Activated CD4-positive, alpha-beta T cell treated with anti-CD3 and anti-CD28 coated beads, Interleukin-2, amount 50 U/mL, for 1 hour (primary cell): Measurements from ENCODE around the gene CEP131.
"Not testable (repeated sequence)": the region's sequence is repeated elsewhere in the genome, so short reads cannot be mapped to it uniquely, and the experiment has no call there.

ENCODE experiments used
- DNase-seq: peaks from one replicate; pipeline ENCODE4 v3.0.0-alpha.2; 2020

Gene CEP131

DNA sequence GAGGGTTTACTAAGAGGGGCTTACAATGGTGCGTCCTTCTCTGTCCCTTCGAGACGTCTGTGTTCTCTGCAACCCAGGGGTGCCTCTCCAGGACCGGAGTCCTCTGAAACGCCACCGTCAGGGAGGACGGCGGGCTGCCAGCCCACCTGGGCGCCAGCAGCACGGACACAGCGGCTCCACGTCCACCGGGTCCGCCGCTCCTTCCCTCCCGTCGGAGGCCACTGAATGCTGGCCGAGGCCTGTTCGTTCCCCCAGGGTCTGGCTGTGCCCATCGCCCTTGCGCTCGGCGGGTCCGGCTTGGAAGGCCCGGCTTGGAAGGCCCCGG lies 15.7 kb upstream of the CEP131 start:
- DNase-seq = no peak

DNA sequence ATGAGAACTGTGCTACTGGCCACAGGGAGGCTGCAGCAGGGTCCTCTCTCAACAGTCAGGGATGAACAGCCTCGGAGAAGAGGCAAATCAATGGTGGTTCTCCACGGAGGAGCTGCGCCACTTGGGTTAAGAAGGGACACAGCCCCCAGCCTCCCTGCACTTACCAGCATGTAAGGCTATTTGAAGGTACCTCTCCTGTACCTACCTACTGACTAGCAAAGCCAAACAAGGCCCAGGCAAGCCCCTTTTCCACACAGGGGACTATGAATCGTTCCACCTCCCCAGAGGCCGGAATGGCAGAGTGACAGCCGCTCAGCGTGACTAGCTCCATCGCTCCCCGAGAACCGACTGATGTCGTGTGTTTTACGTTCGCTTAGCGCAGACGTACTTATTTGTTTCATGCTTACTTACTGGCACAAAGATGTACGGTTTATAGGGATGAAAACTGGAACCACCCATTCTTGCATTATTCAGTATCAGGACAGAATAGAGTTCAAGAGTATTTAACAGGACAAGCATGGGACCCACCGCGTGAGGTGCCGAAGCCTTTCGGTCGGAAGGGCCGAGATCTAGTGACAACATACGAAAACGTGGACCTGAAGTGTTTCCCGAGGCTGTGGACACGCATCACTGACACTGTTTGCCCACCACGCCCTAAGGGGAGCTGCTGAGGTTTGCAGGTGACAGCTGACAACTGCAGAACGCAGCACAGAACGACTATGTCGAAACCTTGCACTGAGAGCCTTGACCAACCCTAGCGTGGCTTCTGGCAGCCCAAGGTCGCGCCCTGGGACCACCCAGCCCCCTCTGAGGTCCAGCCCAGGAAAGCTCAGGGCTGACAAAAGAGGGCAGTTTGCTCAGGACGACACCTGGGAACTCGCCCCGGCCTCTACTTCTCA lies 15.1 kb upstream of the CEP131 start:
- DNase-seq = no peak

DNA sequence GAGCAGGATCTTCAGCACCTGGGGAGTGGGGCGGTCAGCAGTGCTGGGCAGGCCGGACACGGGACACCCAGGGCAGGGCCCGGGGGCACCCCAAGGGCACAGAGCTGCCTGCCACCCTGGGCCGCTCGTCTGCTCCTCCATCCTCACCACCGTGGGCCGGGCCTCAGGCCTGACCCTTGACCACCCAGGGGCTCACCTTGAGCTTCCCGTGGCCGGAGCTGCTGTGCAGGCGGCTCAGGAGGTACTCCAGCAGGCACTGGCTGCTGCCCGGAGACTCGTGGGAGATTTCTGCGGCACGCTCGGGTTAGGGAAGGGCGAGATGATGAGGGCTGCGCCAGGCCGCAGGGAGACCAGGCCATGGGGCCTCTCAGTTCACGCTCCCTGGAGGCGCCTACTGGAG lies 14.0 kb upstream of the CEP131 start:
- DNase-seq = no peak

DNA sequence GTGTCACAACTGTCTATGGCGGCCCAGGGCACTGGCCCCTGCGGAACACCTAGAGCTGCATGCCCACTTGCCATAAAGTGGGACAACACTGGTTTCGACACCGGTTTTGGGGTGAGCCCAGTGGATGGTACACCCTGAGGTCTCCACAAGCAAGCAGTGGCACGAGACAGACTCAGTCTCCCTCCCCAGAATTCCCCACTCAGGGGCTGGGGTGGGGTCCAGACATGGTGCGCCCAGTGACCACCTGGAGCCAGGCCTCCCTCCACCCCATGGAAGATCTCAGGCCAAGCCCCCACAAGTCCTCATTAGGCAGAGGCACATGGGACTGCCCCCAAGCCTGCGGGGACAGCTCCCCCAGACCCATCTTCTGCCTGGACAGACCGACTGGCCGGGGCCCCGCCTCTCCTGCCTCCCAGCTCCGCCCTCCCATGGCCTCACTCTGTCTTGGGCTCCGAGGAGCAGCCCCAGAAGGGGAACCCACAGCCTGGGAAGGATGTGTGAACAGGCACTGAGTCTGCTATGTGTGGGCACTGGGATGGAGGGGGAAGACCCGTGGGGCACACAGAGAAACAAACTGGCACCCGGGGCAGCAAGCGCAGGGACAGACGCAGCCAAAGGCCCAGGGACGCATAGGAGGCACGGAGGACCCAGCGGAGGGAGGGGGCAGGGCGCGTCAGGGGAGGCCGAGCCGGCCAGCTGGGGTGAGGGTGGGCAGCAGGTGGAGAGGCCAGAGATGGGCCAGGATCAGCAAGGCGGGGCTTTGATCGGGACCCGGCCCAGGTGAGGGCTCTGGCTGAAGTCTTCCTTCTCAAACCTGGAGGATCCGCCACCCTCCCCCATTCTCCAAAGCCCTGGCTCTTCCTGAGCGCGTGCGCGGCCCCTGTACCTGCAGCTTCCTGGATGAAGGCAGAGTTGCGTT lies 13.3 kb upstream of the CEP131 start:
- no peak for DNase-seq

DNA sequence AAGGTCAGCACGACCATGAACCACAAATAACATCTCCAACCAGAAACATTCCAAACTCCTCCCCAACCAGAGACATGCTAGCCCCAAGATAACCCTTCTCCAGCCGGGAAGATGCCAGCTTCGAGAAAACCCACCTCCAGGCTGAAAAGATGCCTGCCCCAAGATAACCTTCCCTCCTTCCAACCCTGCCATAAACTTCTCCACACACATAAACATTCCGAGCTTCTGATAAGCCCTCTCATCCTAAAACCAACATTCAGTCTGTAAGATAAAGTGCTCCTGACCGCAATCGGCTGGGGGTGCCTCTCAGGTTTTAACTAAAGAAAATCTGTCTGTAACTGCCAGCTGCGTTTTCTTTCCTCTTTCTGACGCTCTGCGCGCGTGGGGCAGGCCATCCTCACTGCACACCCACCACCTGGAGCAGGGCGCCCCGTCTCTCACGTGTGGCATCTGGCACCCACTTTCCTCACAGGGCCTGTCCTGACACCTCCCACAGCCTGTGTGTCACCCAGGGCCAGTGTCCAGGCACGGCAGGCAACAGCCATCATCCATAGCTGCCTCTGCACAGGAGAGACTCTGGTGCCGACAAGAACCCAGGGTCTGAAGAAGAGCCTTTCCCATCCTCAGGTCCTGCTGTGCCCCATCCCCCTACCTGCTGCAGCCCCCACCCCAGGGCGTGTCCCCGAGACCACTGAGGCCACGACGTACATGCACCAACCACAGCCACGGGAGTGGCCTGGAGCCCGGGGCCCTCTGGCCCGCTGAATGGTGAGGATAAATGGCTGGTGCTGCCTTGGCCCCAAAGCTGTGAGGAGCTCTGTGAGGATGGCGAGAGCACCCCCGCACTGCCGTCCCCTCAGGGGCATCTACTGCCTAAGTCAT lies 12.4 kb upstream of the CEP131 start:
- DNase-seq = no peak

DNA sequence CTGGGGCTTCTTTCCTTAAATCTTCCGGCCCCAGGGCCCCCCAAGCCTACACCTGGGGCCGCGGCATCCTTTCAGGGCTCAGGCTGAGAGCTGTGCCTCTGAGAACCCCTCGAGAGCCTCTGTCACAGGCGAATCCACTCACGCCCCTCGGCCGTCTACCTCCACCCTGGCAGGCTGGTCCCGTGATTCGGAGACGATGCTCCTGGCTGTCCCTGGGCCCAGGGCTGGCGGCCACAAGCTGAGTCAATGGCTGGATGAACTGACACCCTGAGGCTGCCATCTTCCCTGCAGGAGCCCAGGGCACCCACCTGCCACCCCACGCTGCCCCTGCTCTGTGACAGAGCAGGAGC lies 11.7 kb upstream of the CEP131 start:
- no peak for DNase-seq

DNA sequence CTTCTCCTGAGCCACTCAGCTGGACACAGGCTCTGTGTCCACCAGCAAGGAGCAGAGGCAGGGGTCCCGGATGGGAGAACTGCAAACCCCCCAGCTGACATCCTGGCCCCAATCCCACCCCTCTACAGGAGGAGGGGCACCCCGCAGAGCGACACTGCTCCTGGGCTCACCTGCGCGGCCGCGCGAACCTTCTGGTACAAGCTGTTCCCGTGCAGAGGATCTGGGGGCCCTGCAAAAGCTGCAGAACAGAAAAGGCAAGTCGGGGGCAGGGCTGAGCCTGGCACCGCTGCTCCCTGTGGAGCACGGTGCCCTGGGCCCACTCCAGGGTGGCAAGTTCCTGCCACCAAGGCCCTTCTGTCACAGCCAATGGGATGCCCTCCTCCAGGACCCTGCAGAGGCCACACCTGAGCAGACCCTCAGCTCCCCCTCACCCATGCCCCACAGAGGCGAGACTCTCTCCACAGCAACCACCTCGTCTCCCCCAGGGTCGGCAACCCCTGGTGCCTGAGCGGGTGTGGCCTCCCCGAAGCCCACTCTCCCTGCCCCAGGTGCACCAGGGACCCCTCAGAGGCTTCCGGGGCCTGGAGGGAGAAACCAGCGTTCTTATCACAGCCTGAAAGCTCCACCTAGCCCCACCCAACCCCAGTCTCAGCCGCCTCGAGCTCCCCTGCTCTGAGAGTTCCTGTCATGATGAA lies 11.2 kb upstream of the CEP131 start:
- DNase-seq = no peak

DNA sequence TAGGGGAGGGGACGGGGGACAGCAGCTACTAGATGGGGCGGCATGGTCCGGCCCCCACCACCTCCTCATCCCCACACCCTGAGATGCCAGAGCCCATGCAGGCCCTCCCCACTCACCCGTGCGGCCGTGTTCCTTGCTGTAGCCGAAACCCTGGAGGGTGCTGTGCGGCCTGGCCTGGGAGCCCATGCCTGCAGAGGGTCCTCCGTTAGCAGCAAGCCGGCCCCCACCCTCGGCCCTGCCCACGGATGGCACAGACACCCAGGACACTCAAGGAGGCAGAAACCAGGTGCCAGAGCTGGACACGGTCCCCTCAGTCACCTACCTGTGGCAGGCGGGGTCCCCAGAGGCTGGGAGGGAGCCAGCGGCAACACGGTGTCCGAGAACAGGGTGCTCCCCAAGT lies 10.6 kb upstream of the CEP131 start:
- DNase-seq = no peak

DNA sequence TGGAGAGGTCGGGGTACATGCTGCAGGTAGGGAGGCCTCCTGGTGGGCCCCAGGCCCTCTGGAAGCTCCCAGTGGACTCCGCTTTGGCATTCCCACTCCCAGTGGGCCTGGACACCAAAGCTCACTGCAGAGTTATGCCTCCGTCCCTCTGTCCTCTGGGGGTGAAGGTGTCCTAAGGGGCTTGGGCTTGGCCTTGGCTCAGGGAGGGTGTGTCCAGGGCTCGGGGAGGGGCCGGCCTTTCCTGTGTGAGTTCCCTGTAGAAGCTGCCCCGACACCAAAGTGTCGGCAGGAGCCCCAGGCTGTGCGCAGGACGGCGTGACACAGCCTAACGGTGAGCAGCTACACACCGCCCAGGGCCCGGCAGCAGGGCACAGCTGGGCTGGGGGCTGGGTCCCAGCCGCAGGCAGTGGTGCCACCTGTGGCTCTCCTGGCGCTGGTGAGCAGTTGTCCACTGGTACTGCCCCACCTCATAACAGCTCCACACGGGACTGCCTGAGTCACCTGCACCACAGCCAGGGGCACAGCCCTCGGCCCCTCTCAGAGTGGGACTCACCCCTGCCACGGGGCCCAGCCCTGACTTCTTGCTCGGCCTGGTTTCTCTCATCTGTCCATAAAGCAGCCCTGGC lies 10.0 kb upstream of the CEP131 start:
- DNase-seq = no peak

DNA sequence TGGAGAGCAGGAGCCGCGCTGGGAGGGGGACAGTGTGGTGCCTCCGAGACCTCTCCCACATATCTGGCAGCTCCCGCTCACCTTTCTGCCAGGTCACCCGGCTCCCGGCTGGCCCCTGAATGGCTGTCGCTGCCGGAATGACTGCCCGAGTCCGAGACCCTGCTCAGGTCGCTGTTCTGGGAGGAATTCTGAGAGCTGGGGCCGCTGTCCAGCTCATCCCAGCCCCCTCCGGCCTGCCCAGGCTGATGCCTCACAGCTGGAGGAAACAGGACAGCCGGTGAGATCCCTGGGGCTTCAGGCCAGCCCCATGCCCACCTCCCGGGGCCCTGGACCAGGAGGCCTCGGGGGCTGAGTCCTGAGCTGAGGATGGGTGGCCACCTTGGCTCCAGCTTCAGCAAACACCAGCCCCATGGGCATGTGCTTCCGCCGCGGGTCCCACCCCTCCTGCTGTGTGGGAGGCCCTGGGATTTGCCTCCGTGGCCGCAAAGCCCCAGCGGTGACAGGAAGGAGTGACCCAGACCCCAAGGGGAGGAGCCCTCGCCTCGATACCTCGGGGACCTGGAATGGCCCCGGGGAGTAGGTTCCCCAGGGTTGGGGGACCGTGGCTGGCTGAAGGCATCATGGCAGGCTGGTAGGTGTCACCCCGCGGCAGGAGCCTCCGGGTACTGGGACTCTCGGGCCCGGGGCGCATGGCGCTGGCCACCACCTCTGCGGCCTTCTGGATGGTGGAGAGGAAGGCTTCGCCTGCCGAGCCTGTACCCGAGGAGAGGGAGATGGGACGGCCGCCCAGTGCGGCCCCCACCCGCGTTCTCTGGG lies 9.2 kb upstream of the CEP131 start:
- no peak for DNase-seq

DNA sequence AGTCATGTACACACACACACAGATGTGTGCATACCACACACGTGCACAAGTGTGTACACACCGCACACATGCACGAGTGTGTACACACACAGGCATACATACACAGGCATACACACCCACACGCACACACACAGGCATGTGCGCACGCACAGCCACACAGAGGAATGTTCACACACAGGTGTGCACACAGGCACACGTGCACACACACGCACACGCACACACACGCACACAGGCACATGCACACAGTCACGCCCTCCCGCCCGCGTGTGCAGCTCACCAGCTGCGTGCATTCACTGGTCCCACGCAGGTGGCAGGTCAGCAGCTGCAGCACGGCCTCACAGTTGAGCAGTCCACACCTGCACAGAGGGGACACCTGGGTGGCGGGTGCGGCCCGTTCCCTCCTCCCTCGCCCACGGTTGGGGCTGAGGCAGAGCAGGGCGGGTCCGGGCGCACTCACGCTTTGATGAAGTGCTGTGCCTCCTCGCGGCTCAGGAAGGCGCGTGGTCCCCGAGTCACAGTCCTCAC lies 8.4 kb upstream of the CEP131 start:
- DNase-seq = no peak

DNA sequence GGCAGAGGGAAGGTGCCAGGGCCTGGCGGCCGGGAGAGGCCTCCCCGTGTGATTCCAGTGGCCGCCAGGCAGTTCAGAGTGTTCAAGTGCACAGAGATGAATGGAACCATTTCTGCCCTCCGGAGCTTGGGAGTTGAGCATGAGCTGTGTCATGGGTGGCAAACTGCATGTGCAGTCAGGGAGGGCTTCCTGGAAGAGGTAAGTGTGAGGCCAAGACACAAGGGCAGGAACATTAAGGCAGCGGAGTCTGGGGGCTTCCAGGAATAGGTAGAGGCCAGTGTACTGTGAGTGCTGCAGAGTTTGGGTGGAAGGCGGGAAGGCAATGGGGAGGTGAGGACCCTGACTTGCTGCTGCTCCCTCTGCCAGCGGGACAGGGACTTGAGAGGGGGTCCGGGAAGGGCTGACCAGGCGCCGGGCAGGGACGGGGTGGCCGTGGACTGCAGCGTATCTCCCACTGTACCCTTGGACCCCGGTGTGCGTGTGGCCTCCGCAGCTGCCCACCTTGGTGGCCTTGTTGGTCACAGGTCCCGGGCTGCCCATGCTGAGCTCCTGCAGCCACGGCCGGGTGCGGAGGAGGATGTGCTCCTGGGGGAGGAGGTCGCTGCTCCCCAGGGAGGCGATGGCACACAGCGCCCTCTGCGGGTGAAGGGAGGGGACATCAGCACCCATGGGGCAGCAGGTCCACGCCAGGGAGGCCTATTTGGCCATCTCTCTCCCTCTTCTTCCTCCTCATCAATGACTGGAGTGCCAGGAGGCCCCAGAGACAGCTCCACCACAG lies 7.5 kb upstream of the CEP131 start:
- DNase-seq = no peak

DNA sequence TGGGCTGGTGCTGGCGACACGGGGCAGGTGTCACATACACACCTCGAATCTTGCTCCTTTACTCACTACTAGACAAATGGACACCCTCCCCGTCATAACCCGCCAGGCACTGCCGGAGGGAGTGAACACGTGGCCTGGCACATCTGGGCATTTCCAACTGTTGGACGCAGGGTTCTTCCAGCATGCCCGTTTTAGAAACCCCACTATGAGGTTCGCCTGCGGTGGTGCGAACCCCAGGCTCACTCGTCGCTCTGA lies 6.8 kb upstream of the CEP131 start:
- no peak for DNase-seq

DNA sequence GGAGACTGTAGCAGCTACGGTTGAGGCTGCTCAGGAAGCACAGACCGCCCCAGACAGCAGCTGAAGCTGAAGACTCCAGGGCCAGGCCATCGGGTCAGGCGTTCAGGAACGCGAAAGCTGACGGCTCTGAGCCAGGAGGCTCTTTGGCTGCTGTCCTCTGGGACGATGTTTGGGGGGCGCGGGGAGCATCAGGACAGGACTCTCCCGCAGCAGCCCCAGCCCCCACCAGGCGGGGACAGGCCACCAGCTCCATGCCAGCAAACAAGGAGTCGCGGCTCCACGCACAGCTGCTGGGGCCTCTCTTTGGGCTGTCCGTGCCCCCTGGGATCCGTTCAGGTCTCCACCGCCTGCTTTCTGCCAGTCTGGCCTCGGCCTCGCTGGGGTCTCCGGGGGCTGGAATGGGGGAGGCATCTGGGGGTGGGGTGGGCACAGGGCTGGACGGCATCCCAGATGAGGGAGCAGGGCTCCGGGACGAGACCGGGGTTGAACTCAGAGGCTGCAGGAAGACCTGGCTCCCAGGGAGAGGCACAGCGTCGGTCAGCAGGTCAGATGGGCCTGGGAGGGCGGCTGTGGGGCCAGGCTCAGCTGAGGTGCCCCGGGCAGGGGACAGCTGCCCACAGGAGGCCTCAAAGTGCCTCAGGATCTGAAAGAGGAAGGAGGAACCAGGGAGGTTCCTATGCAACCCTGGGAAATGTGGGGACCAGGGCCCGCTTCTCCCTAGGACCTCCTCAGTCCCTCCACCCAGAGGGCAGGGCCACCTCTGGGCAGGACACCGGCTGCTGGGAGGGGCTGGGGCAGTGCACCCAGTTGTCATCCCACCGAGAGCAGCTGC lies 6.3 kb upstream of the CEP131 start:
- DNase-seq = no peak

DNA sequence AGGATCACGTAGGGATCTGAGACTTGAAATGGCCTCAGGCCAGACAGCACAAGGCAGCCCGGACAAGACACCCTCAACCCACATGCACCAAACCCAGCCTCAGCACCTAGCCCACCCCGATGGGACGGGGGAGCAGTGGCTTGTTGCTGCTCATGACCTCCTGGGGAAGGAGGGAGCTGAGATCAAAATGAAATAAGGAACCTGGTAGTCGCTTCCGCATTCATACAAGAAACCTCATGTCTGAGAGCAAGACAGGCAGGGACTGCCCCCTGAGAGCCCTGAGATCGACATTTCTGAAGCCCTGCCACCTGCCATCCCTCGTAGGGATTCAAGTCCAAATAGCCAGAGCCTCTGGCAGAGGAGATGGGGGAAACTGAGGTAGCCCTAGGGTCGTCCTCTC lies 5.7 kb upstream of the CEP131 start:
- DNase-seq = no peak

DNA sequence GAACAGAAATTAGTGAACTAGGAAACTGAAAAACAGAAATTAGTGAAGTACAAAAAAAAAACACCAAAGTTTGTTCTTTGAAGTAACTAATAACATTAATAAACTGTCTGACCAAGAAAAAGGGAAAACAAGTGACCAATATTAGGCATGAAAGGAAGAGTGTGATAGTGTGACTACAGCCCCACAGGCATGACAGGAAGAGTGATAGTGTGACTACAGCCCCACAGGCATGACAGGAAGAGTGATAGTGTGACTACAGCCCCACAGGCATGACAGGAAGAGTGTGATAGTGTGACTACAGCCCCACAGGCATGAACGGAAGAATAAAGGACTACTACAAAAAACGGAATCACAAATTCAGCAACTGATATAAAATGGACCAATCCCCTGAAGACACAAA lies 4.9 kb upstream of the CEP131 start:
- not testable (repeated sequence) for DNase-seq

DNA sequence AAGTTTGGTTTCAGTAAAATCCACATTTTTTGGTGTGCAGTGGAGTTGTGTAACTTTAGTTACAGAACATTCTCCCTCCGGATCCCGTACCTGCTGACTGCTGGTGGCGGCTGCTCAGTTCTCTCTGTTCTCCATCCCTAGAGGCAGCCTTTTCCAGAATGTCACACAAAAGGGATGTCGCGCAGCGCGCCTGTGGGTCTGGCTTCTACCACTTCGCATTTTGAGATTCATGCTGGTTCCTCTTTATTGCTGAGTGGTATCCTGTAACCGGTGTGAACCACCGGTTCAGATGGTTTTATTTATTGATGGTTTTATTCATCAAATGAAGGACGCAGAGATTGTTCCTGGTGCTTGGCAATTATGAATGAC lies 981 bp upstream of the CEP131 start:
- no peak for DNase-seq

DNA sequence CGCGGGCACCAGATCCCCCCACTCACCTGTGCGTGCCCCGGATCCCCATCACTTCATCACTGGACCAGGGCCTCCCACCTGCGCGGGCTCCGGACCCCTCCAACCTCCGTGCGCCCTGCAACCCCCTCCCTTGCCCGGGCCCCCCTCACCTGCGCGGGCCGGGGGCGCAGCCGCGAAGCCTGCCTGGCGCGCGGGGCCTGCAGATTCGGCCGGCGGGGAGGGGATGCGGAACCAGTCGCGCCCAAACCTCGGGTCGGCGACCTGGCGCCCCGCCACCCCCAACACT lies 202 bp downstream of the CEP131 start:
- no peak for DNase-seq

DNA sequence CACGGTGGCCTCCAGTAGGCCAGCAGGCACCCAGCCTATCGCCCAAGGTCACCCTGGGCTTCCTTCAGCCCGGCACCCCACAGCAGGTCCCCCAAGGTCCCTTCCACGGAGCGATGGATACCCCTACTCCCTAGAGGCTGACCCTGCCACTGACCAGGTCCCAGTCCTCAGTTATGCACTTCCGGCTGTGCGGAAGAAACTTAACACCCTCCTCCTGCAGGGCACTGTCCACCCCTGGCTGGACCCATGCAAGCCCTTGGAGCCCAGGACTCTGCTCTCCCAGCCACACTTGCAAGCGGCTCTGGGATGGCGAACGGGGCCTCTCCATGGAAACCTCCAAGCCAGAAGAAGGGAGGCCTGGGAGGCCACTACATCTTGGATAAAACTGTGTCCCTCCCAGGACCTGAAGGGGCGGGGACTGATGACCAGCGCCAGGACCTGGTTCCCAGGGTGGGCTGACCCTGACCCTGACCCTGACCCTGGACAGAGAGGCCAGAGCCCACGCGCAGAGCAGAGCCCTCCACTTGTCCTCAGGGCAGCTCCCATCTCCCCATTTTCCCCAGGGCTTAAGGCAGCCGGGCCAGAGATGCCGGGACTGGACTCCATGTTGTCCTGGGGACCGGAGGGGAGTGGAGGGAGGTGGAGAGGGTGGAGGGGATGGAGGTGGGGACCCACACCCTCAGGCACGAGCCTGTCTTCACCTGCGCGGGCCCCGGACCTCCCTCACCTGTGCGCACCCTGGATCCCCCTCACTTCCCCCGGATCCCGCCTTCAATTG lies 734 bp downstream of the CEP131 start:
- no peak for DNase-seq
